NCI-H1417 treated with DMSO at 0.1 percent for 48 hours (cell line): Measurements from ENCODE around the gene STPG2.
A peak's percentile ranks its signal among the peaks of the same experiment; 100 is the strongest.

Source experiments
- DNase-seq: peaks from one replicate; lab custom pipeline; 2025; lab: John Stamatoyannopoulos, UW

The STPG2 gene

GRCh38 chr4:97812768-97813167 is 330.5 kb downstream of the STPG2 start:
- no peak for DNase-seq

DNA sequence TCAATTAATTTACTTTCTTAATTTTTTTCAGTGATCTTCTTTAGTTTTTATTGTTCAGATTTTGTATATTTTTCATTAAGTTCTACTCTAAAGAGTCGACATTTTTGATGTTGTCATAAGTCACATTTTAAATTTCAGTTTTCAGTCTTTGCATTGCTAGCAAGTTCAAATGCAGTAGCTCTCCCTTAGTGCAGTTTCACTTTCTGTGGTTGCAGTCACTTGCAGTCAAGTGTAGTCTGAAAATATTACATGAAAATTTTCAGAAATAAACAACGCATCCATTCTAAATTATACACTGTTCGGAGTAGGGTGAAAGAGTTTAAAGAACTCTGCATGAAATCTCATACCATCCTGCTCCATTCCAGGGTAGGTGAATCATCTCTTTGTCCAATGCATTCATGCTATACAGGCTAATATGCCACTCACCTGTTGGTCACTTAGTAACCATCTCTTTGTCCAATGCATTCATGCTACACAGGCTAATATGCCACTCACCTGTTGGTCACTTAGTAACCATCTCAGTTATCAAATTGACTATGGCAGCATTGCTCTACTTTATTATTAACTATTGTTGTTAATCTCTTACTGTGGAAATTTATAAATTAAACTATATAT is 356.9 kb downstream of the STPG2 start:
- no peak for DNase-seq

DNA sequence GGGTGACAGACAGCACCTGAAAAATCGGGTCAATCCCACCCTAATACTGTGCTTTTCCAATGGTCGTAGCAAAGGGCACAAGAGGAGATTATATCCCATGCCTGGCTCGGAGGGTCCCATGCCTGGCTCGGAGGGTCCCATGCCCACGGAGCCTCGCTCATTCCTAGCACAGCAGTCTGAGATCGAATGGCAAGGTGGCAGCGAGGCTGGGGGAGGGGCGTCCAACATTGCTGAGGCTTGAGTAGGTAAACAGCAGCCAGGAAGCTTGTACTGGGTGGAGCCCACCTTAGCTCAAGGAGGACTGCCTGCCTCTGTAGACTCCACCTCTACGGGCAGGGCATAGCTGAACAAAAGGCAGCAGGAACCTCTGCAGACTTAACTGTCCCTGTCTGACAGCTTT is 365.1 kb downstream of the STPG2 start:
- DNase-seq, result no peak

- no peak for DNase-seq
Measured at GRCh38 chr4:97774347-97774989, 368.8 kb downstream of the STPG2 start.

DNA sequence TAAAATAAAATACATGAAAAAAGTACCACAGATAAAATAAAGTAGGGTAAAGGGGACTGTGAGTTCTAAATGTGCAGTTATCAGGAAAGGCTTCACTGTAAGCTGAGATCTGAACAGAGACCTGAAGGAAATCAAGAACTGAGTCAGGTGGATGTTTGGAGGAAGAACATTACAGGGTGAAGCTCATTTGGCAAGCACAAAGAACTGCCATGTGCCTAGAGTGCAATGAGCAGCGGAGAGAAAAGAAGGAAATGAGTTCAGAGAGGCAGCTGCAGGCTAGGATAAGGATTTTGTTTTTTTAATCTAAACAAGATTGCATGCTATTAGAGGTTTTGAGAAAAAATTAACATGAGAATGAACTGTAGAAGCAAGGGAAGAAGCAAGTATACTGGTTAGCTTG is 373.1 kb downstream of the STPG2 start:
- DNase-seq, result no peak

- DNase-seq, result no peak
Measured at GRCh38 chr4:97762115-97762512, 381.2 kb downstream of the STPG2 start.

DNA sequence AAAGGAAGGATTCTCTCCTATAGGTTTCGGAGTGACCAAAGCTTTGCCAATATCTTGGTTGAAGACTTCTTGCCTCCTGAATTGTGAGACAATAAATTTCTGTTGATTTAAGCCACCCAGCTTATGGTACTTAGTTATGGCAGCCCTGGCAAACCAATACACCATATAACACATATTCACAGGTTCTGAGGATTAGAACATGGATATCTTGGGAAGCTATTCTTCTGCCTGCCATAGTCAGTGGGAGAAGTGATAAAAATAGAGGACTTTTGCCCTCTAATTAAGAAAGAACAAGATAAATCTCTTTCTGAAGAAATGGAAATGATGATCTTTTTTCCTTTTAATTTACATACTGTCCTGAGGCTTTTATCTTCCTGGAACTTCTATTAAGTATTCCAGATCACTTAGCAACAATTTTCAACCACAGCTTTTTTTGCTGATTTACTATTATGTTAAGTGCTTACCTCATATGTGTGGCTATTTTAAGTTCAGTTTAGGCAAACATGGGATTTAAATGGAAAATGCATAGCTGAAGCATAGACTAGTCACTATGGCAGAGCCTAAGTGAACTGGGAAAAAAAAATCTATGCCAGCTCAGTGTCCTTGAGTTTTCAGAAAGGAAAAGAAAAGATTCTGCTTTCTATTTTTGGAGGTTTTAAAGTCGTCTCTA is 381.7 kb downstream of the STPG2 start:
- DNase-seq, result no peak

GRCh38 chr4:97759785-97760184 is 383.5 kb downstream of the STPG2 start:
- no peak for DNase-seq

- no peak for DNase-seq
Measured at GRCh38 chr4:97752599-97752998, 390.7 kb downstream of the STPG2 start.

- DNase-seq, result no peak
Measured at GRCh38 chr4:97747945-97748344, 395.3 kb downstream of the STPG2 start.

- peak; percentile 51 for DNase-seq
Measured at GRCh38 chr4:97720869-97721432, 422.3 kb downstream of the STPG2 start.

- no peak for DNase-seq
Measured at GRCh38 chr4:97691111-97691605, 452.1 kb downstream of the STPG2 start.

DNA sequence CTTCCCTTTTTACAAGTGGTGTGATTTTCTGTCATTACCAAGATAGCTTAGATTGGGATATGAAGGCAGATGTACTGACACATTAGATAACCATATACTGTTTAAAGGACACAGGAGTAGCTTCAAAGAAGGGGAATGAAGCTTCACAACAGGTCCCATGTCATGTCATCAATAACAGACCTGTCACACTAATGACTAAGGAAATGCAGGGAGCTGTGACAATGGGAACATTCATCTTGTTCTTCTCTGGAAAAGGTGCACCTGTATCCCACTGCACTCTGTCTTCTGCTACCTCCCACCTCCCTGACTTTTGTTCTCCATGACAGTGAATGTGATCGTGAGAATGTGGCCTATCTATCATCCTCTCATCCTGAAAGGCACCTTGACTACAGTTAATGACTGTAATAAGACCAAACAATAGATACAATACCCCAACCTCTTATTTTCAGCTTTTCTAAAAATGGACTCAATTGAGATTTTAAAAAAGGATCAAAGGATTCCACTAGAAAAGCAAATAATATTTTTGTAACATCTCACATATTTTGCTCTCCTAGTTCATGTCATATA is 472.5 kb downstream of the STPG2 start:
- DNase-seq, result peak; percentile 25

DNA sequence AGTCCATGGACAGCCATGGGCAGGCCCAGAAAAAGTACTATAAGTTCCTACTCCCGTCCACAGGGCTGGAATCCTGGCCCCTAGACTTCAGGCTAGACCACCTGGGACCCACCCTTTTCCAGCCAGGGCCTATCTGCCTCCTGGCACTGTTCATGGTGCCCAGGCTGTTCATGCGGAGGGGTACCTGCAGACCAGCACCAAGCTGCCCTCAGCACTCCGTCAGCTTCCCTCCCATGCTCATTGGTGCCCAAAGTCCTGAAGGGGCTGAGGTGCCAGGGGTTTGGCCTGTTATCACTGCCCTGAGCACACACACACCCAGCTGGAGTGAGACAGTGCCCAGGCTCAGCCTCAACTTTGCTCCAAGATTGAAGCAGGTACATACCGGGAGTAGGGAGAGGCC is 477.7 kb downstream of the STPG2 start:
- no peak for DNase-seq

- no peak for DNase-seq
Measured at GRCh38 chr4:97664741-97665140, 478.5 kb downstream of the STPG2 start.

DNA sequence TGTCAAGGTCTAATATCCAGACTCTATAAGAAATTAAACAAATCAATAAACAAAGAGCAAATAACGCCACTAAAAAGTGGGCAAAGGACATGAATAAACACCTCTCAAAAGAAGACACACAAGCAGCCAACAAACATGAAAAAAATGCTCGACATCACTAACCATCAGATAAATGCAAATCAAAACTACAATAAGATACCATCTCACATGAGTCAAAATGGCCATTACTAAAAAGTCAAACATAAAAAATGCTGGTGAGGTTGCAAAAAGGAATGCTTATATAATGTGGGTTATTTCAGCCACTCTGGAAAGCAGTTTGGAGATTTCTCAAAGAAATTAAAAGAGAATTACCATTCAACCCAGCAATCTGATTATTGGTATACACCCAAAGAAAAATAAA is 481.1 kb downstream of the STPG2 start:
- DNase-seq, result no peak

- no peak for DNase-seq
Measured at GRCh38 chr4:97656044-97656720, 487.1 kb downstream of the STPG2 start.

DNA sequence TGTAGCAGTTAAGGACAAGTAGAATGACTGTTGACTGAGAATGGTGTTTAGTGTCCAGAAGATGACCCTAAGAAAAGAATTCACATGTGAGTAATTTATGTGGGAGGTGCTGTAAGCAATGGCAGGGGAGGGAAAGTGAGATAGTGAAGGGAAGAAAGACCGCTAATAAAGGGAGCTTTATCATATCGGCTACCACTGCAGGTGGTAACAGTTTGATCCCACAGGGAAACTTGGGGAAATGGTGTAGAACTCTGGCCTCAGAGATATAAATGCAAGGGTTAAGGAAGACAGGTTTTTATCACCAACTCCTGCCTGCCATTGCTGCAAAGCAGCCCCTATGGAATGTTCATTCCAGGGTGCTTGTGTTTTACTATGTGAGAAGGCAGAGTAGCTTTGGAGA is 489.6 kb downstream of the STPG2 start:
- no peak for DNase-seq

DNA sequence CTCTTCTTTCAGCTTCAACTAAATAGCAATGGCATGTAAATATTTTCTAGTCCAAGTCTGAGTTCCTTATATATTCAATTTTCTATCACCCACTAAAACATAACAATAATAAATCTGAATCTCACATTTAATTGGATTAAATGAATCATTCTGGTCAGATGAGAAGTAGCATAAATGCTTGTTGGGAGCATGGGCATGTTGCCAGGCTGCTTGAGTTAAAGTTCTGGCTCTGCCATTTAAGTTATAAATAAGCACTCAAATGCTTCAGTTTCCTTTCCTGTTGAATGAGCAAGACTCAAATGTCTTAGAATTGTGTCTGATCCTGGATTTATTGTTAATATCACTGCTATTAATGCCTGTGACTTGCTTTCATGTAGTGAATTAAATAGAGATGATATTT is 496.3 kb downstream of the STPG2 start:
- DNase-seq, result no peak

DNA sequence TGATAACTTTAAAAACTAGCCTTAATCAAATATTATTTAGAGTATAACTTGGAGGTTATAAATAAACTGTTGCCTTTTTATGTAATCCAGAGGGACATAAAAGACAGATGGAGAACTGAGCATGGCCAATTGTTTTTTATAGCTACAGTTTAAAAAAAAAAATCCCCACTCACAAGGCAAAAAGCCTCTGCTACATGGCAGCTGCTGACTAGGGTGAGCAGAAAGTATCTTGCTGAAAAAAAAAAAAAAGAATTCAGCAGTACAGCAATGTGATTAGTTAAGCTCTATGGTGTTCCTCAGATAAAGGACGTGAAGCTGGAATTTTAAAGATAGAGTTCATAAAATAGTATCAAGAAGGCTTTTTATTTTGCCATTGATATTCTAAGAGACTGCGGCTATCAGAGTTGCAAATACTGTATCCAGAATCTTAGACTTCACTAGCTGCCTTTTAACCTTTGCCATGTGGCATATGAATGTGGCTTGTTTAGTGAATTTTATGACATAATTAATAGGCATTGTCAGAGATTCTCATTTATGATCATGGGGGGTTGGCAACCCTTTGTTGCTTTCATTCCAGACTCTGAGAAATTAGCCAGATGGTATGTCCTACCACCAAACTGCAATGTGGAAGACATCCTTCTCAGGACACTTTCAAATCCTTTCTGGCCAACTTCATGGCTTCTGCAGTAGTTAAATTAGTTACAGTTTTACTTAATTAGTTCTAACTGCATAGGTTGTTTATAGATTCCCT is 498.0 kb downstream of the STPG2 start:
- DNase-seq, result no peak

DNA sequence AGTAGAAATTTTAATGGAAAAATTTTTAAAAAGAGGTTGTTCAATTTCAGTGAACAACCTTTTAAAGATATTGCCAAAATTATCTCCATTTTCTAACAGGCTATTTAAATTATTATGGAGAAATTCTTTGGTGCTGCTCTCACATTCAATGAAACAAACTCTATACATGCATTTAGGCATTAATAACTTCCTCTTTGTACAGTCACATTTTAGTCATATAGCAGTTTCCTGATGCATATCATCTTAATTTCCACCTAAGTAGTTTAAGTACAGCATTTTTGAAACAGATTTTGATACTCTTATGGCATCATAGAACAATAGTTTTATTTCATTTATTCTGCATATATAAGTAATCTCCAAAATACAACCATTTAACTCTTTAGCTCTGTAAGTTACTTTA is 500.1 kb downstream of the STPG2 start:
- no peak for DNase-seq
